OCI-LY7 (cell line): Measurements from ENCODE around the gene KCNC2.

Source experiments
- CTCF ChIP-seq: fragments of 200-600 bp; sonication (generic); conservative IDR thresholded peaks from 2 replicates; pipeline ENCODE4 v1.5.1; 2014; ENCODE audit warnings: mild to moderate bottlenecking, antibody characterized with exemption, low read length, moderate library complexity, mixed read lengths
- EZH2phosphoT487 ChIP-seq: fragments of 200-600 bp; sonication (generic); IDR thresholded peaks from 2 replicates; pipeline ENCODE4 v1.6.1; 2018; ENCODE audit warnings: low read depth, borderline replicate concordance, mild to moderate bottlenecking, mixed run types, antibody characterized with exemption, low read length, moderate library complexity, mixed read lengths

- TF ChIP-seq CTCF (no peak), EZH2phosphoT487 (no peak)
These were observed 129.1 kb downstream of the KCNC2 start for GRCh38 chr12:75080582-75080981.
